Natural killer cell (primary cell): Measurements from ENCODE around the gene SULT1B1. TPM values are rescaled to one million over a fixed set of nuclear protein-coding genes. Genes with fewer than 3 reads are reported as not detected.

Experiments
- ATAC-seq, 3 donors: fragments of 150-1000 bp in 2 of 3; fragments of 200-7000 bp in 1 of 3; cut with Tn5 transposase; 1 replicate in 1 of 3; 2 replicates in 2 of 3; pipeline ENCODE4 v1.10.0; 2021; ENCODE audit warnings: mild to moderate bottlenecking in 2 of 3, moderate library complexity in 2 of 3
- DNase-seq, 2 donors: peaks; one replicate each; pipeline versions ENCODE4 v3.0.0 to v3.0.0-alpha.2; 2013 to 2021; ENCODE audit warnings: mixed read lengths in 1 of 2
- H3K27ac ChIP-seq: one replicate; pipeline ENCODE4 v1.5.1; 2013; ENCODE audit warnings: mild to moderate bottlenecking, low read length
- H3K27me3 ChIP-seq: one replicate; pipeline ENCODE4 v1.6.1; 2013; ENCODE audit warnings: low read length; ENCODE audit not compliant: control insufficient read depth, insufficient read depth
- H3K36me3 ChIP-seq: one replicate; pipeline ENCODE4 v1.6.1; 2013; ENCODE audit warnings: low read length; ENCODE audit not compliant: control insufficient read depth, insufficient read depth
- H3K4me1 ChIP-seq: one replicate; pipeline ENCODE4 v1.6.1; 2013; ENCODE audit warnings: low read length; ENCODE audit not compliant: control insufficient read depth, insufficient read depth
- H3K4me3 ChIP-seq: one replicate; pipeline ENCODE4 v1.5.1; 2013; ENCODE audit warnings: low read length
- H3K9me3 ChIP-seq: one replicate; pipeline ENCODE4 v1.6.1; 2013; ENCODE audit warnings: low read length; ENCODE audit not compliant: control insufficient read depth, insufficient read depth
- H3K27ac Mint-ChIP-seq, 2 donors: one replicate each; pipeline ENCODE4 v1.8.0; 2022; ENCODE audit warnings: mild to moderate bottlenecking in 2 of 2, mixed read lengths in 2 of 2, moderate library complexity in 1 of 2
- H3K27me3 Mint-ChIP-seq, 2 donors: one replicate each; pipeline ENCODE4 v1.8.0; 2022; ENCODE audit warnings: low read depth in 2 of 2, mixed read lengths in 2 of 2
- H3K36me3 Mint-ChIP-seq: one replicate; pipeline ENCODE4 v1.8.0; 2022; ENCODE audit warnings: mixed read lengths
- H3K4me1 Mint-ChIP-seq, 2 donors: one replicate each; pipeline ENCODE4 v1.8.0; 2022; ENCODE audit warnings: mixed read lengths in 2 of 2
- H3K4me3 Mint-ChIP-seq: one replicate; pipeline ENCODE4 v1.8.0; 2022; ENCODE audit warnings: mild to moderate bottlenecking, moderate library complexity, mixed read lengths
- H3K9me3 Mint-ChIP-seq, 2 donors: one replicate each; pipeline ENCODE4 v1.8.0; 2022; ENCODE audit warnings: mixed read lengths in 2 of 2
- CTCF ChIP-seq: fragments of 200-600 bp; IDR thresholded peaks from one replicate; pipeline ENCODE4 v1.8.0; 2022; ENCODE audit warnings: antibody characterized with exemption
- WGBS: methylation state at CpG from one replicate; pipeline ENCODE4 v1.1.7; 2013; ENCODE audit warnings: missing lambda C conversion rate; ENCODE audit not compliant: insufficient coverage; 5-methylcytosine and 5-hydroxymethylcytosine counted together
- intact Hi-C: fragments of 100-400 bp; cut with micrococcal nuclease; formaldehyde crosslinking; loops from one replicate; pipeline ENCODE4 v1.14.2; 2022
- total RNA-seq, 4 donors: library from RNA; stranded (reverse); fragments of 120-200 nt in 1 of 4; gene quantifications; one replicate each; pipeline versions ENCODE4 v1.2.3 to v1.2.4, GENCODE V29; 2013 to 2022

Gene SULT1B1
- total RNA-seq, 3 donors from 2014 or later (not counting 1 experiment from before 2014, with no cell fraction given), result 11.9 to 24.6 (median 24.5) TPM

- DNase-seq (no peak), ATAC-seq (no peak)
- H3K27me3 Mint-ChIP-seq, result no peaks in the 10 kb centered on the region
- Histone ChIP-seq H3K4me1 (no peaks in the 10 kb centered on the region), H3K9me3 (no peaks in the 10 kb centered on the region), H3K4me3 (no peak overlapping the region), H3K27ac (no peak overlapping the region), H3K36me3 (no peaks in the 10 kb centered on the region), H3K27me3 (no peaks in the 10 kb centered on the region)
- no peaks in the 10 kb centered on the region for H3K4me1 Mint-ChIP-seq
- H3K4me3 Mint-ChIP-seq, result no peak overlapping the region
- no peak for TF ChIP-seq CTCF
- H3K27ac Mint-ChIP-seq, result no peak overlapping the region
- H3K36me3 Mint-ChIP-seq, result no peaks in the 10 kb centered on the region
- intact Hi-C loops, result no loop called here
- WGBS, result no CpG with 5 or more reads among the region's 1 CpG
- H3K9me3 Mint-ChIP-seq, result no peaks in the 10 kb centered on the region
Measured at GRCh38 chr4:69708211-69708610, 52.2 kb downstream of the SULT1B1 start.

GRCh38 chr4:69707807-69708206 lies 52.6 kb downstream of the SULT1B1 start:
- no peak overlapping the region for H3K4me3 ChIP-seq
- no peak overlapping the region for H3K27ac ChIP-seq
- no peaks in the 10 kb centered on the region for H3K9me3 Mint-ChIP-seq
- no peak overlapping the region for H3K4me3 Mint-ChIP-seq
- H3K4me1 ChIP-seq, result no peaks in the 10 kb centered on the region
- no peaks in the 10 kb centered on the region for H3K36me3 ChIP-seq
- no peaks in the 10 kb centered on the region for H3K9me3 ChIP-seq
- no peaks in the 10 kb centered on the region for H3K27me3 Mint-ChIP-seq
- ATAC-seq (no peak), DNase-seq (no peak)
- intact Hi-C loops, result no loop called here
- TF ChIP-seq CTCF, result no peak
- no peaks in the 10 kb centered on the region for H3K4me1 Mint-ChIP-seq
- H3K36me3 Mint-ChIP-seq, result no peaks in the 10 kb centered on the region
- no peak overlapping the region for H3K27ac Mint-ChIP-seq
- no peaks in the 10 kb centered on the region for H3K27me3 ChIP-seq

GRCh38 chr4:69702201-69702600 lies 58.2 kb downstream of the SULT1B1 start:
- no peak for TF ChIP-seq CTCF
- Histone ChIP-seq H3K4me1 (no peaks in the 10 kb centered on the region), H3K4me3 (no peak overlapping the region), H3K9me3 (no peaks in the 10 kb centered on the region), H3K27ac (no peak overlapping the region), H3K36me3 (no peaks in the 10 kb centered on the region), H3K27me3 (no peaks in the 10 kb centered on the region)
- ATAC-seq (no peak), DNase-seq (no peak)
- Mint-ChIP-seq H3K9me3 (peaks cover 0 to 2% of the 10 kb centered on the region in 2 donors), H3K4me1 (no peaks in the 10 kb centered on the region), H3K27ac (no peak overlapping the region), H3K27me3 (no peaks in the 10 kb centered on the region), H3K4me3 (no peak overlapping the region), H3K36me3 (no peaks in the 10 kb centered on the region)
- intact Hi-C loops, result no loop called here
- whole genome bisulfite sequencing, result 82% methylated on average over 3 of the region's 3 CpGs

- H3K4me1 Mint-ChIP-seq, result no peaks in the 10 kb centered on the region
- no peak overlapping the region for H3K4me3 ChIP-seq
- peaks cover 0 to 2% of the 10 kb centered on the region in 2 donors for H3K9me3 Mint-ChIP-seq
- DNase-seq, result no peak
- intact Hi-C loops, result no loop called here
- no peak overlapping the region for H3K4me3 Mint-ChIP-seq
- 96% methylated on average over 3 of the region's 4 CpGs for WGBS
- no peaks in the 10 kb centered on the region for H3K27me3 ChIP-seq
- H3K27ac ChIP-seq, result no peak overlapping the region
- no peak for TF ChIP-seq CTCF
- H3K27me3 Mint-ChIP-seq, result no peaks in the 10 kb centered on the region
- no peaks in the 10 kb centered on the region for H3K36me3 Mint-ChIP-seq
- no peaks in the 10 kb centered on the region for H3K36me3 ChIP-seq
- no peaks in the 10 kb centered on the region for H3K4me1 ChIP-seq
- no peaks in the 10 kb centered on the region for H3K9me3 ChIP-seq
- ATAC-seq, result no peak
- no peak overlapping the region for H3K27ac Mint-ChIP-seq
Measured at GRCh38 chr4:69701696-69702095, 58.7 kb downstream of the SULT1B1 start.
